Ovary (tissue), 3 donors: ENCODE measurements around the gene ERP44.

ENCODE experiments used
- EP300 ChIP-seq: sonication (generic); formaldehyde crosslinking; IDR thresholded peaks from one replicate; pipeline ENCODE4 v1.6.1; 2017; ENCODE audit warnings: antibody characterized with exemption
- POLR2A ChIP-seq: fragments of 450-650 bp; IDR thresholded peaks from one replicate; pipeline ENCODE4 v1.6.1; 2017; ENCODE audit warnings: antibody characterized with exemption, mild to moderate bottlenecking, moderate library complexity
- TF ChIP-seq, protein P1 (sequence below), 3 donors: fragments of 450-650 bp in 2 of 3; fragments of 200-600 bp in 1 of 3; IDR thresholded peaks; one replicate each; pipeline versions ENCODE4 v1.5.1 to v1.8.0; 2016 to 2022; ENCODE audit warnings: antibody characterized with exemption in 3 of 3, mild to moderate bottlenecking in 1 of 3
- donor health status: DM: no; HTN: no; CAD: no.

DNA sequence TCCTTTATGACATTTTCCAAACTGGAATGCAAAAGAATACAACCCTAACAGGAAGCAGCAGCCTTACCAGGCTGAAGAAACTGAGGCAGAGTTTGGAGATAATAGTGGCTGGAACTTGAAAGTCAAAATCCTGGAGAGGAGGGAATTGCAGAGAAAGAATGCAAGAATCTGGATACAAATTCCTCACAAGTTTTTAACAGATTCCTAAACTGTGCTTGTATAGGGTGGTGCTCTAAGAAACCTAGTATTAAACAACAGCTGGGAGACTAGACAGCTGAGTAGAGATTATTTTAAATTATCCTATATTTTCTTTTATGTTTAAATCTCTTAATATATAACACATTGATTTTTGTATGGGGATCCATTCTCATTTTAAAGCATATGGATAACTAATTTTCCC, 31.0 kb upstream of the ERP44 start:
- TF ChIP-seq, protein P1, sequence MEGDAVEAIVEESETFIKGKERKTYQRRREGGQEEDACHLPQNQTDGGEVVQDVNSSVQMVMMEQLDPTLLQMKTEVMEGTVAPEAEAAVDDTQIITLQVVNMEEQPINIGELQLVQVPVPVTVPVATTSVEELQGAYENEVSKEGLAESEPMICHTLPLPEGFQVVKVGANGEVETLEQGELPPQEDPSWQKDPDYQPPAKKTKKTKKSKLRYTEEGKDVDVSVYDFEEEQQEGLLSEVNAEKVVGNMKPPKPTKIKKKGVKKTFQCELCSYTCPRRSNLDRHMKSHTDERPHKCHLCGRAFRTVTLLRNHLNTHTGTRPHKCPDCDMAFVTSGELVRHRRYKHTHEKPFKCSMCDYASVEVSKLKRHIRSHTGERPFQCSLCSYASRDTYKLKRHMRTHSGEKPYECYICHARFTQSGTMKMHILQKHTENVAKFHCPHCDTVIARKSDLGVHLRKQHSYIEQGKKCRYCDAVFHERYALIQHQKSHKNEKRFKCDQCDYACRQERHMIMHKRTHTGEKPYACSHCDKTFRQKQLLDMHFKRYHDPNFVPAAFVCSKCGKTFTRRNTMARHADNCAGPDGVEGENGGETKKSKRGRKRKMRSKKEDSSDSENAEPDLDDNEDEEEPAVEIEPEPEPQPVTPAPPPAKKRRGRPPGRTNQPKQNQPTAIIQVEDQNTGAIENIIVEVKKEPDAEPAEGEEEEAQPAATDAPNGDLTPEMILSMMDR (IDR thresholded peaks at IDR 0.05): no peak
- TF ChIP-seq POLR2A (no peak), EP300 (no peak)
